Activated CD8-positive, alpha-beta memory T cell treated with anti-CD3 and anti-CD28 coated beads, Interleukin-2, amount 10 ng/mL, durations not matched to agents 7 days and 5 days (primary cell): ENCODE data around the gene ZBP1. TPM values are rescaled to one million over a fixed set of nuclear protein-coding genes. Genes with fewer than 3 reads are reported as not detected.

ENCODE experiments used
- ATAC-seq: fragments of 150-1000 bp; cut with Tn5 transposase; one replicate; pipeline ENCODE4 v1.10.0; 2021; ENCODE audit warnings: moderate library complexity
- CTCF ChIA-PET: fragments of 350-600 bp; sonication (Branson Sonifier 250); formaldehyde crosslinking; loops from one replicate; lab custom pipeline; 2021; ENCODE audit warnings: antibody characterized with exemption; lab: Charles Lee
- DNase-seq: peaks from one replicate; pipeline ENCODE4 v3.0.0-alpha.2; 2020
- H3K27ac Mint-ChIP-seq: one replicate; pipeline ENCODE4 v1.8.0; 2021; ENCODE audit warnings: mild to moderate bottlenecking, mixed read lengths
- H3K27me3 Mint-ChIP-seq: one replicate; pipeline ENCODE4 v1.8.0; 2021; ENCODE audit warnings: mixed read lengths
- H3K36me3 Mint-ChIP-seq: one replicate; pipeline ENCODE4 v1.8.0; 2021; ENCODE audit warnings: mild to moderate bottlenecking, mixed read lengths
- H3K4me1 Mint-ChIP-seq: one replicate; pipeline ENCODE4 v1.8.0; 2021; ENCODE audit warnings: mixed read lengths
- H3K4me3 Mint-ChIP-seq: one replicate; pipeline ENCODE4 v1.8.0; 2021; ENCODE audit warnings: mild to moderate bottlenecking, moderate library complexity, mixed read lengths
- H3K9me3 Mint-ChIP-seq: one replicate; pipeline ENCODE4 v1.8.0; 2022; ENCODE audit warnings: low read depth, mixed read lengths
- total RNA-seq, 2 experiments: library from RNA; stranded (reverse); gene quantifications; one replicate each; pipeline ENCODE4 v1.2.3, GENCODE V29; 2021

Gene ZBP1
- total RNA-seq, 2 experiments from 2014 or later = 22.9 to 56.8 TPM

- Mint-ChIP-seq H3K9me3 (peaks cover 2% of the 10 kb centered on the region), H3K27ac (no peak overlapping the region), H3K27me3 (peaks cover 2% of the 10 kb centered on the region), H3K4me1 (peaks cover 13% of the 10 kb centered on the region), H3K4me3 (no peak overlapping the region), H3K36me3 (no peaks in the 10 kb centered on the region)
- CTCF ChIA-PET = interaction anchor here (0.7 to 8.2 kb wide), 5 partner anchors 24 to 524 kb away, joined by 3 to 120 read pairs (median 5); partner anchors contain the start of gene ZBP1
- no peak for ATAC-seq
- DNase-seq = peak; percentile 33
These were observed 35.6 kb upstream of the ZBP1 start for GRCh38 chr20:57655809-57656155.

GRCh38 chr20:57654998-57655808 lies 35.0 kb upstream of the ZBP1 start:
- peak; percentile 27 for DNase-seq
- H3K27me3 Mint-ChIP-seq = peaks cover 2% of the 10 kb centered on the region
- peaks cover 13% of the 10 kb centered on the region for H3K4me1 Mint-ChIP-seq
- no peak overlapping the region for H3K4me3 Mint-ChIP-seq
- ATAC-seq = no peak
- H3K9me3 Mint-ChIP-seq = no peaks in the 10 kb centered on the region
- no peaks in the 10 kb centered on the region for H3K36me3 Mint-ChIP-seq
- no peak overlapping the region for H3K27ac Mint-ChIP-seq
- CTCF ChIA-PET = interaction anchor here (0.5 to 8.2 kb wide), 13 partner anchors 10 to 997 kb away, joined by 3 to 120 read pairs (median 5); partner anchors contain the start of gene ZBP1

GRCh38 chr20:57654363-57654997 lies 34.3 kb upstream of the ZBP1 start:
- H3K27ac Mint-ChIP-seq = no peak overlapping the region
- peaks cover 13% of the 10 kb centered on the region for H3K4me1 Mint-ChIP-seq
- H3K9me3 Mint-ChIP-seq = no peaks in the 10 kb centered on the region
- CTCF ChIA-PET = interaction anchor here (0.5 to 8.2 kb wide), 25 partner anchors 9 to 998 kb away, joined by 3 to 120 read pairs (median 4); partner anchors contain the start of gene ZBP1
- no peaks in the 10 kb centered on the region for H3K36me3 Mint-ChIP-seq
- H3K4me3 Mint-ChIP-seq = no peak overlapping the region
- DNase-seq (peak; percentile 70), ATAC-seq (peak; percentile 81)
- H3K27me3 Mint-ChIP-seq = peaks cover 2% of the 10 kb centered on the region

GRCh38 chr20:57653910-57654309 lies 33.7 kb upstream of the ZBP1 start:
- Mint-ChIP-seq H3K9me3 (no peaks in the 10 kb centered on the region), H3K36me3 (no peaks in the 10 kb centered on the region), H3K27me3 (peaks cover 2% of the 10 kb centered on the region), H3K27ac (no peak overlapping the region), H3K4me3 (no peak overlapping the region), H3K4me1 (peaks cover 12% of the 10 kb centered on the region)
- ATAC-seq (no peak), DNase-seq (peak; percentile 27)
- CTCF ChIA-PET = interaction anchor here (0.6 to 8.2 kb wide), 25 partner anchors 9 to 556 kb away, joined by 3 to 120 read pairs (median 4); partner anchors contain the start of gene ZBP1

GRCh38 chr20:57653546-57653900 lies 33.3 kb upstream of the ZBP1 start:
- ATAC-seq (no peak), DNase-seq (peak; percentile 37)
- Mint-ChIP-seq H3K27me3 (peaks cover 3% of the 10 kb centered on the region), H3K4me3 (no peak overlapping the region), H3K9me3 (no peaks in the 10 kb centered on the region), H3K27ac (no peak overlapping the region), H3K36me3 (no peaks in the 10 kb centered on the region), H3K4me1 (peaks cover 12% of the 10 kb centered on the region)
- CTCF ChIA-PET = interaction anchor here (0.6 to 8.2 kb wide), 25 partner anchors 9 to 557 kb away, joined by 3 to 120 read pairs (median 4); partner anchors contain the start of gene ZBP1

- no peaks in the 10 kb centered on the region for H3K36me3 Mint-ChIP-seq
- ATAC-seq (no peak), DNase-seq (peak; percentile 34)
- no peaks in the 10 kb centered on the region for H3K9me3 Mint-ChIP-seq
- no peak overlapping the region for H3K27ac Mint-ChIP-seq
- CTCF ChIA-PET = interaction anchor here (0.6 to 8.2 kb wide), 10 partner anchors 10 to 435 kb away, joined by 3 to 120 read pairs (median 6); partner anchors contain the start of gene ZBP1
- no peak overlapping the region for H3K4me3 Mint-ChIP-seq
- H3K4me1 Mint-ChIP-seq = peaks cover 6% of the 10 kb centered on the region
- peaks cover 6% of the 10 kb centered on the region for H3K27me3 Mint-ChIP-seq
These were observed 32.6 kb upstream of the ZBP1 start for GRCh38 chr20:57652606-57653545.

- H3K27ac Mint-ChIP-seq = no peak overlapping the region
- no peaks in the 10 kb centered on the region for H3K36me3 Mint-ChIP-seq
- DNase-seq (peak; percentile 31), ATAC-seq (no peak)
- peaks cover 7% of the 10 kb centered on the region for H3K27me3 Mint-ChIP-seq
- no peaks in the 10 kb centered on the region for H3K9me3 Mint-ChIP-seq
- CTCF ChIA-PET = interaction anchor here (6.1 to 8.2 kb wide), 2 partner anchors 30 to 55 kb away, joined by 43 to 120 read pairs; partner anchors contain the start of gene ZBP1
- no peak overlapping the region for H3K4me3 Mint-ChIP-seq
- H3K4me1 Mint-ChIP-seq = peaks cover 2% of the 10 kb centered on the region
These were observed 31.8 kb upstream of the ZBP1 start for GRCh38 chr20:57651881-57652605.

- peak; percentile 38 for DNase-seq
- no peak overlapping the region for H3K27ac Mint-ChIP-seq
- no peaks in the 10 kb centered on the region for H3K36me3 Mint-ChIP-seq
- CTCF ChIA-PET = interaction anchor here (6.1 to 8.2 kb wide), 2 partner anchors 29 to 54 kb away, joined by 43 to 120 read pairs; partner anchors contain the start of gene ZBP1
- H3K4me3 Mint-ChIP-seq = no peak overlapping the region
- H3K4me1 Mint-ChIP-seq = no peaks in the 10 kb centered on the region
- no peaks in the 10 kb centered on the region for H3K9me3 Mint-ChIP-seq
- H3K27me3 Mint-ChIP-seq = peaks cover 7% of the 10 kb centered on the region
- ATAC-seq = no peak
These were observed 30.7 kb upstream of the ZBP1 start for GRCh38 chr20:57650756-57651483.

GRCh38 chr20:57650266-57650665 lies 30.0 kb upstream of the ZBP1 start:
- ATAC-seq (no peak), DNase-seq (no peak)
- Mint-ChIP-seq H3K4me1 (no peaks in the 10 kb centered on the region), H3K27me3 (peaks cover 7% of the 10 kb centered on the region), H3K9me3 (no peaks in the 10 kb centered on the region), H3K36me3 (no peaks in the 10 kb centered on the region), H3K27ac (no peak overlapping the region), H3K4me3 (no peak overlapping the region)
- CTCF ChIA-PET = interaction anchor here (8.2 kb wide), 1 partner anchor 29 kb away, joined by 120 read pairs; the partner anchor contains the start of gene ZBP1

- no peak overlapping the region for H3K27ac Mint-ChIP-seq
- H3K4me3 Mint-ChIP-seq = no peak overlapping the region
- H3K9me3 Mint-ChIP-seq = no peaks in the 10 kb centered on the region
- H3K27me3 Mint-ChIP-seq = peaks cover 10% of the 10 kb centered on the region
- ATAC-seq = no peak
- no peaks in the 10 kb centered on the region for H3K4me1 Mint-ChIP-seq
- CTCF ChIA-PET = interaction anchor here (0.9 to 8.2 kb wide), 2 partner anchors 28 to 31 kb away, joined by 3 to 120 read pairs; partner anchors contain the start of gene ZBP1
- H3K36me3 Mint-ChIP-seq = peaks cover under 1% of the 10 kb centered on the region
- DNase-seq = peak; percentile 35
These were observed 29.4 kb upstream of the ZBP1 start for GRCh38 chr20:57649617-57650015.

GRCh38 chr20:57648878-57649616 lies 28.8 kb upstream of the ZBP1 start:
- no peaks in the 10 kb centered on the region for H3K9me3 Mint-ChIP-seq
- CTCF ChIA-PET = interaction anchor here (0.9 kb wide), 1 partner anchor 30 kb away, joined by 3 read pairs; no protein-coding TSS in a partner anchor
- no peak overlapping the region for H3K4me3 Mint-ChIP-seq
- DNase-seq (no peak), ATAC-seq (no peak)
- H3K4me1 Mint-ChIP-seq = no peaks in the 10 kb centered on the region
- peaks cover 14% of the 10 kb centered on the region for H3K27me3 Mint-ChIP-seq
- no peak overlapping the region for H3K27ac Mint-ChIP-seq
- H3K36me3 Mint-ChIP-seq = peaks cover 3% of the 10 kb centered on the region
